Loucy (cell line): Measurements from ENCODE around the gene IGFBP1.

Source experiments
- EZH2phosphoT487 ChIP-seq: fragments of 200-600 bp; IDR thresholded peaks from 2 replicates; pipeline ENCODE4 v1.6.1; 2018; ENCODE audit warnings: antibody characterized with exemption, mild to moderate bottlenecking, moderate library complexity, borderline replicate concordance
- TF ChIP-seq, protein P1 (sequence below): fragments of 200-600 bp; sonication (generic); conservative IDR thresholded peaks from 2 replicates; pipeline ENCODE4 v1.5.1; 2014; ENCODE audit warnings: mild to moderate bottlenecking, antibody characterized with exemption, low read length

DNA sequence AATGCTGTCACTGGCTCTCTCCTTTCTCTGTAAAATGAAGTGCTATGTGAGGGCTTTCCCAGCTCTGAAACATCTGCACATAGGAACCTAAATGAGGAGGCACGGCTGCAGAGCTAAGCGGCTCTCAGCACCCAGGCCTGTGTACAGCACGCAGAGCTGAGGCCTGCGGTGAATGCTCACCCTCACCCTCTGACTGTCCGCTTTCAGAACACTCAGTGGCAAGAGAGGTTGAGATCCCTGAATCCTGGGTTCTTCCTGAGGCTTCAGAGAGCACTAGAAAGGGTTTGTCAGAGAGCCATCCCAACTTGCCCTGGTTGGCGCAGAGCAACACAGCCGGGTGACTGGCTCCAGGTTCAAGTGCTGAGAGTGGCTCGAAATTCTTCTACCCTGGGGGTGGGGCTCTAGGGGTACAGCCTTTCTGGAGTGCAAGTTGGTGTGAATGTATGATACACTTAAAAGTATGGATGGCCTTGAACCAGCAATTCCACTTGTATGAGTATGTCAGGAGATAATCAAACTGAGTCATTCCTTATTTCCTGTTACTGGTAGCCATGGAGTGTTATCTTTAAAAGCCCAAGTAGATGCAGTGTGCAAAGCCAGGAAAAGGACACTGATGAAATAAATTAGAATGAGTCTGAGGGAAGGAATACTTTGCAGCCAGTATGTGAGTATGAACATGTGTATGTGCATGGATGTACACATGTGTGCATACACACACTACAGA, 13.7 kb upstream of the IGFBP1 start:
- TF ChIP-seq, protein P1, sequence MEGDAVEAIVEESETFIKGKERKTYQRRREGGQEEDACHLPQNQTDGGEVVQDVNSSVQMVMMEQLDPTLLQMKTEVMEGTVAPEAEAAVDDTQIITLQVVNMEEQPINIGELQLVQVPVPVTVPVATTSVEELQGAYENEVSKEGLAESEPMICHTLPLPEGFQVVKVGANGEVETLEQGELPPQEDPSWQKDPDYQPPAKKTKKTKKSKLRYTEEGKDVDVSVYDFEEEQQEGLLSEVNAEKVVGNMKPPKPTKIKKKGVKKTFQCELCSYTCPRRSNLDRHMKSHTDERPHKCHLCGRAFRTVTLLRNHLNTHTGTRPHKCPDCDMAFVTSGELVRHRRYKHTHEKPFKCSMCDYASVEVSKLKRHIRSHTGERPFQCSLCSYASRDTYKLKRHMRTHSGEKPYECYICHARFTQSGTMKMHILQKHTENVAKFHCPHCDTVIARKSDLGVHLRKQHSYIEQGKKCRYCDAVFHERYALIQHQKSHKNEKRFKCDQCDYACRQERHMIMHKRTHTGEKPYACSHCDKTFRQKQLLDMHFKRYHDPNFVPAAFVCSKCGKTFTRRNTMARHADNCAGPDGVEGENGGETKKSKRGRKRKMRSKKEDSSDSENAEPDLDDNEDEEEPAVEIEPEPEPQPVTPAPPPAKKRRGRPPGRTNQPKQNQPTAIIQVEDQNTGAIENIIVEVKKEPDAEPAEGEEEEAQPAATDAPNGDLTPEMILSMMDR = no peak
- TF ChIP-seq EZH2phosphoT487 = no peak
